K562 (cell line): ENCODE measurements around the gene KRT83. TPM values are rescaled to one million over a fixed set of nuclear protein-coding genes. Genes with fewer than 3 reads are reported as not detected.

Source experiments
- ATAC-seq: fragments of 200-7000 bp; cut with Tn5 transposase; 3 replicates; pipeline ENCODE4 v1.9.1; 2020; ENCODE audit warnings: moderate library complexity
- BruUV-seq: library from RNA; stranded (reverse); fragments of 400-500 nt; replicated peaks from 2 replicates; lab custom pipeline; 2021; lab: Mats Ljungman, UMichigan
- CTCF ChIA-PET: fragments of 300-600 bp; formaldehyde crosslinking; extraction: SDS; loops from one replicate; lab custom pipeline; 2021; ENCODE audit warnings: low intra/inter-chr PET ratio; lab: Yijun Ruan, JAX
- POLR2A ChIA-PET: fragments of 300-600, 350-650 bp; sonication (Branson Sonifier 250); formaldehyde crosslinking; extraction: SDS; loops from one replicate; lab custom pipeline; 2021; ENCODE audit warnings: antibody characterized with exemption, inconsistent platforms; lab: Yijun Ruan, JAX
- DNase-seq, 4 experiments: peaks; one replicate each; pipeline versions ENCODE4 v3.0.0 to v3.0.0-alpha.2; 2011 to 2018; ENCODE audit warnings: low spot score in 3 of 4, mixed read lengths in 3 of 4; ENCODE audit errors: extremely low read depth in 1 of 4
- FAIRE-seq: peaks from 2 replicates; lab custom pipeline; 2011; peaks lifted over from hg19 to GRCh38; lab: Jason Lieb, UNC
- H2AFZ ChIP-seq: 2 replicates; pipeline ENCODE4 v1.6.0; 2011; ENCODE audit warnings: low read depth, low read length, control low read depth, inconsistent platforms
- H3K27ac ChIP-seq: fragments of 200-600 bp; 3 replicates; pipeline ENCODE4 v1.8.0; 2011; ENCODE audit warnings: low read depth, mild to moderate bottlenecking, control low read depth, inconsistent platforms, low read length, moderate library complexity, mixed read lengths; ENCODE audit errors: extremely low read depth
- H3K27me3 ChIP-seq, 2 experiments: fragments of 300-600 bp in 1 of 2; 2 replicates in 1 of 2; 3 replicates in 1 of 2; pipeline versions ENCODE4 v1.6.0 to v1.8.0; 2011; ENCODE audit warnings: inconsistent platforms in 2 of 2, low read length in 2 of 2, mild to moderate bottlenecking in 1 of 2, mixed read lengths in 1 of 2, moderate library complexity in 1 of 2; ENCODE audit not compliant: control insufficient read depth in 2 of 2, insufficient read depth in 2 of 2
- H3K36me3 ChIP-seq: fragments of 300-600 bp; 3 replicates; pipeline ENCODE4 v1.8.0; 2011; ENCODE audit warnings: mild to moderate bottlenecking, low read length, inconsistent platforms; ENCODE audit not compliant: control insufficient read depth, insufficient read depth
- H3K4me1 ChIP-seq, 2 experiments: fragments of 200-600 bp in 1 of 2; replicated peaks in 1 of 2; 2 replicates in 1 of 2; 3 replicates in 1 of 2; pipeline versions ENCODE4 v1.5.1 to v1.8.0; 2011; ENCODE audit warnings: inconsistent platforms in 2 of 2, low read length in 2 of 2, mild to moderate bottlenecking in 1 of 2, mixed read lengths in 1 of 2, moderate library complexity in 1 of 2; ENCODE audit not compliant: control insufficient read depth in 2 of 2, insufficient read depth in 2 of 2
- H3K4me2 ChIP-seq: 2 replicates; pipeline ENCODE4 v1.6.1; 2011; ENCODE audit warnings: low read length, control low read depth, inconsistent platforms, mixed read lengths; ENCODE audit not compliant: insufficient read depth
- H3K4me3 ChIP-seq: fragments of 200-600 bp; sonication (generic), shearing (Covaris generic); 2 replicates; pipeline ENCODE4 v1.5.1; 2016; ENCODE audit warnings: control low read depth, inconsistent platforms
- H3K79me2 ChIP-seq: fragments of 200-600 bp; 3 replicates; pipeline ENCODE4 v1.8.0; 2011; ENCODE audit warnings: low read length, inconsistent platforms; ENCODE audit not compliant: control insufficient read depth, insufficient read depth
- H3K9ac ChIP-seq, 2 experiments: 2 replicates each; pipeline versions ENCODE4 v1.6.0 to v1.6.1; 2011; ENCODE audit warnings: low read depth in 2 of 2, low read length in 2 of 2, control low read depth in 1 of 2, inconsistent platforms in 1 of 2, mild to moderate bottlenecking in 1 of 2, mixed read lengths in 1 of 2; ENCODE audit not compliant: insufficient read depth in 1 of 2
- H3K9me1 ChIP-seq: one replicate; pipeline ENCODE4 v1.6.0; 2011; ENCODE audit warnings: inconsistent platforms, mild to moderate bottlenecking, low read length, moderate library complexity; ENCODE audit not compliant: control insufficient read depth, insufficient read depth
- H3K9me3 ChIP-seq: replicated peaks from 2 replicates; pipeline ENCODE4 v1.5.1; 2011; ENCODE audit warnings: low read depth, low read length, inconsistent platforms; ENCODE audit not compliant: control insufficient read depth, insufficient read depth
- H4K20me1 ChIP-seq: replicated peaks from 2 replicates; pipeline ENCODE4 v1.6.1; 2011; ENCODE audit warnings: low read length, inconsistent platforms, mixed read lengths; ENCODE audit not compliant: control insufficient read depth, insufficient read depth
- CREB1 ChIP-seq, 2 experiments: sonication (generic) in 1 of 2; formaldehyde crosslinking in 1 of 2; IDR thresholded peaks; 2 replicates each; pipeline versions ENCODE4 v1.6.1 to v1.8.0; 2012 to 2022; ENCODE audit warnings: inconsistent platforms in 1 of 2, mild to moderate bottlenecking in 1 of 2, missing genetic modification reagents in 1 of 2, moderate library complexity in 1 of 2
- POLR2AphosphoS5 ChIP-seq: IDR thresholded peaks from 2 replicates; pipeline ENCODE4 v1.6.1; 2011; ENCODE audit warnings: mild to moderate bottlenecking, low read depth, low read length, moderate library complexity; ENCODE audit not compliant: control insufficient read depth, insufficient read depth
- STAT6 ChIP-seq: sonication (generic); formaldehyde crosslinking; IDR thresholded peaks from 2 replicates; pipeline ENCODE4 v1.8.1; 2023; ENCODE audit warnings: mild to moderate bottlenecking, missing genetic modification reagents
- TFAP4 ChIP-seq: sonication (generic); formaldehyde crosslinking; IDR thresholded peaks from 2 replicates; pipeline ENCODE4 v1.8.0; 2022; ENCODE audit warnings: missing genetic modification reagents, mild to moderate bottlenecking, moderate library complexity, borderline replicate concordance
- ZNF583 ChIP-seq: fragments of 250-450 bp; sonication (Bioruptor Pico); IDR thresholded peaks from 2 replicates; pipeline ENCODE4 v1.4.0; 2020
- ZNF584 ChIP-seq: fragments of 200-800 bp; sonication (Bioruptor generic); IDR thresholded peaks from 2 replicates; pipeline ENCODE4 v1.6.1; 2016; ENCODE audit warnings: low read depth, mild to moderate bottlenecking, missing genetic modification characterization, missing compliant biosample characterization
- WGBS: fragments of 100-300 bp; shearing (Covaris generic); methylation state at CpG from one replicate; pipeline ENCODE4 v1.1.6; 2016; ENCODE audit warnings: low coverage, mixed read lengths; ENCODE audit not compliant: insufficient coverage; ENCODE audit errors: missing lambda C conversion rate; 5-methylcytosine and 5-hydroxymethylcytosine counted together
- in situ Hi-C: fragments of 300-500 bp; cut with MboI; formaldehyde crosslinking; loops from 4 replicates; pipeline ENCODE4 v1.15.0; 2018; ENCODE audit warnings: inconsistent platforms, mixed read lengths
- intact Hi-C: fragments of 100-400 bp; cut with micrococcal nuclease; formaldehyde crosslinking; loops from 2 replicates; pipeline ENCODE4 v1.14.2; 2022
- polyA plus RNA-seq, 8 experiments: library from polyadenylated mRNA; depleted of rRNA in 4 of 8; stranded (reverse) in 5 of 8; unstranded in 3 of 8; fragments of >200 nt; fragmentation: Nextera tagmentation in 2 of 8; fragmentation: Illumina TruSeq in 1 of 8; extraction: Ambion mirVana in 2 of 8; extraction: Trizol in 1 of 8; gene quantifications; 2 replicates each; pipeline versions ENCODE4 v1.2.1 to v1.2.3, GENCODE V29; 2011 to 2014; ENCODE audit warnings: inconsistent platforms in 1 of 8, missing spikeins in 1 of 8
- total RNA-seq, 7 experiments: library from RNA; depleted of rRNA in 6 of 7; stranded (reverse); fragments of >200 nt in 6 of 7; fragmentation: Illumina TruSeq in 2 of 7; extraction: Trizol in 2 of 7; gene quantifications; 2 replicates each; pipeline versions ENCODE4 v1.2.1 to v1.2.3, GENCODE V29; 2011 to 2021; ENCODE audit warnings: low replicate concordance in 1 of 7

Gene KRT83
- total and polyA plus RNA-seq, 9 of the 15 experiments (the other 6 are each of a cell fraction or from before 2014, with no cell fraction given): not detected

DNA sequence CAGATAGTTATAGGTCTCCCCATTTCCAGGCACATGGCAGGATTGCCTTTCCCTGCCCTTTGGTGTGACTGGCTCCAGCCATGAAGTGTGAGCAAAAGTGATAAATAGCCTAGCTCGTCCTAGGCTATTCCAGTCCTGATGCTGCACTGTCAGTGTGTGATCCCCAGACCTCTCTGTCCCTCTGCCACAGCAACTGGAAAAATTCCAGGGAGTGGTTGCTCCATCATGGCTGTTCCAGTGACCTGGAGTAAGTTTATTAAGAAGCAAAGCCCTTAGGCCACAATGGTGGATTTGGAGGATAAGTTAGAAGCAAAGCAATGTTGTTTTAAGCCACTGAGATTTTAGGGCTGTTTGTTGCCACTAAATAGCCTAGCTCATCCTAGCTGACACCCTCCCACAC is 9.8 kb upstream of the KRT83 start:
- in situ Hi-C loops: no loop called here
- TF ChIP-seq ZNF583 (CRISPR knock-in tag) (no peak), TFAP4 (CRISPR knock-in tag) (no peak), POLR2AphosphoS5 (no peak), ZNF584 (CRISPR knock-in tag) (no peak), CREB1 (IDR thresholded peaks at IDR 0.05) (no peak), CREB1 (CRISPR knock-in tag; IDR thresholded peaks at IDR 0.05) (no peak), STAT6 (no peak)
- POLR2A ChIA-PET: no interaction called here

More for the DNA sequence above, 9.8 kb upstream of the KRT83 start:
- Histone ChIP-seq H3K9me3 (no peaks in the 10 kb centered on the region), H3K79me2 (no peaks in the 10 kb centered on the region), H3K9me1 (no peaks in the 10 kb centered on the region), H3K4me3 (no peak overlapping the region), H3K27ac (no peak overlapping the region), H3K9ac (no peak overlapping the region), H2AFZ (no peak overlapping the region), H3K27me3 (peaks cover 0 to 11% of the 10 kb centered on the region in 2 experiments; a peak in 1 of 5 replicates), H4K20me1 (no peaks in the 10 kb centered on the region), H3K4me1 (no peaks in the 10 kb centered on the region), H3K36me3 (no peaks in the 10 kb centered on the region), H3K4me2 (no peak overlapping the region)
- DNase-seq (no peak), ATAC-seq (no peak), FAIRE-seq (no peak)
- CTCF ChIA-PET: no interaction called here
- no TSS peak for BruUV-seq
- no CpG with 5 or more reads among the region's 1 CpG for WGBS
- intact Hi-C loops: no loop called here
